DND-41 (cell line): ENCODE results near the gene ZNF90.
"Not testable (repeated sequence)": the region's sequence is repeated elsewhere in the genome, so short reads cannot be mapped to it uniquely, and the experiment has no call there.

Experiments
- ATAC-seq: fragments of 200-7000 bp; cut with Tn5 transposase; 3 replicates; pipeline ENCODE4 v1.9.1; 2021; ENCODE audit warnings: low read depth; ENCODE audit not compliant: insufficient read depth
- DNase-seq: peaks from one replicate; pipeline ENCODE4 v3.0.0-alpha.2; 2020
- H2AFZ ChIP-seq: 2 replicates; pipeline ENCODE4 v1.6.0; 2012; ENCODE audit warnings: low read depth, low read length
- H3K27ac ChIP-seq: 2 replicates; pipeline ENCODE4 v1.5.1; 2012; ENCODE audit warnings: low read length, inconsistent platforms
- H3K27me3 ChIP-seq: fragments of 200-600 bp; sonication (generic); 2 replicates; pipeline ENCODE4 v1.6.0; 2012; ENCODE audit warnings: low read length, mild to moderate bottlenecking, inconsistent platforms; ENCODE audit not compliant: insufficient read depth, poor library complexity
- H3K36me3 ChIP-seq: 2 replicates; pipeline ENCODE4 v1.5.1; 2012; ENCODE audit warnings: low read length, inconsistent platforms; ENCODE audit not compliant: insufficient read depth
- H3K4me1 ChIP-seq: 2 replicates; pipeline ENCODE4 v1.5.1; 2012; ENCODE audit warnings: mild to moderate bottlenecking, low read length; ENCODE audit not compliant: insufficient read depth
- H3K4me2 ChIP-seq: 2 replicates; pipeline ENCODE4 v1.6.0; 2012; ENCODE audit warnings: mild to moderate bottlenecking, moderate library complexity, low read length, inconsistent platforms; ENCODE audit not compliant: insufficient read depth
- H3K4me3 ChIP-seq, 2 experiments: fragments of 200-600 bp in 1 of 2; shearing (Covaris generic) in 1 of 2; 2 replicates each; pipeline ENCODE4 v1.5.1; 2012 to 2016; ENCODE audit warnings: inconsistent platforms in 2 of 2, low read length in 2 of 2, mild to moderate bottlenecking in 2 of 2, low read depth in 1 of 2, moderate library complexity in 1 of 2
- H3K79me2 ChIP-seq: 2 replicates; pipeline ENCODE4 v1.6.0; 2012; ENCODE audit warnings: low read length, inconsistent platforms; ENCODE audit not compliant: insufficient read depth
- H3K9ac ChIP-seq: 2 replicates; pipeline ENCODE4 v1.6.0; 2012; ENCODE audit warnings: low read depth, mild to moderate bottlenecking, inconsistent platforms, low read length, moderate library complexity
- H3K9me3 ChIP-seq: 2 replicates; pipeline ENCODE4 v1.5.1; 2012; ENCODE audit warnings: low read length, moderate library complexity, mild to moderate bottlenecking, inconsistent platforms; ENCODE audit not compliant: insufficient read depth, severe bottlenecking
- H4K20me1 ChIP-seq: 2 replicates; pipeline ENCODE4 v1.6.0; 2012; ENCODE audit warnings: low read length; ENCODE audit not compliant: insufficient read depth
- EZH2 ChIP-seq: IDR thresholded peaks from 3 replicates; pipeline ENCODE4 v1.6.1; 2012; ENCODE audit warnings: borderline replicate concordance, low read depth, mild to moderate bottlenecking, moderate library complexity, low read length, inconsistent platforms; ENCODE audit not compliant: severe bottlenecking
- TF ChIP-seq, protein P1 (sequence below): IDR thresholded peaks from 2 replicates; pipeline ENCODE4 v1.5.1; 2012; ENCODE audit warnings: borderline replicate concordance, low read length, moderate library complexity, mild to moderate bottlenecking; ENCODE audit not compliant: poor library complexity, severe bottlenecking; ENCODE audit errors: extremely low read depth

The ZNF90 gene

DNA sequence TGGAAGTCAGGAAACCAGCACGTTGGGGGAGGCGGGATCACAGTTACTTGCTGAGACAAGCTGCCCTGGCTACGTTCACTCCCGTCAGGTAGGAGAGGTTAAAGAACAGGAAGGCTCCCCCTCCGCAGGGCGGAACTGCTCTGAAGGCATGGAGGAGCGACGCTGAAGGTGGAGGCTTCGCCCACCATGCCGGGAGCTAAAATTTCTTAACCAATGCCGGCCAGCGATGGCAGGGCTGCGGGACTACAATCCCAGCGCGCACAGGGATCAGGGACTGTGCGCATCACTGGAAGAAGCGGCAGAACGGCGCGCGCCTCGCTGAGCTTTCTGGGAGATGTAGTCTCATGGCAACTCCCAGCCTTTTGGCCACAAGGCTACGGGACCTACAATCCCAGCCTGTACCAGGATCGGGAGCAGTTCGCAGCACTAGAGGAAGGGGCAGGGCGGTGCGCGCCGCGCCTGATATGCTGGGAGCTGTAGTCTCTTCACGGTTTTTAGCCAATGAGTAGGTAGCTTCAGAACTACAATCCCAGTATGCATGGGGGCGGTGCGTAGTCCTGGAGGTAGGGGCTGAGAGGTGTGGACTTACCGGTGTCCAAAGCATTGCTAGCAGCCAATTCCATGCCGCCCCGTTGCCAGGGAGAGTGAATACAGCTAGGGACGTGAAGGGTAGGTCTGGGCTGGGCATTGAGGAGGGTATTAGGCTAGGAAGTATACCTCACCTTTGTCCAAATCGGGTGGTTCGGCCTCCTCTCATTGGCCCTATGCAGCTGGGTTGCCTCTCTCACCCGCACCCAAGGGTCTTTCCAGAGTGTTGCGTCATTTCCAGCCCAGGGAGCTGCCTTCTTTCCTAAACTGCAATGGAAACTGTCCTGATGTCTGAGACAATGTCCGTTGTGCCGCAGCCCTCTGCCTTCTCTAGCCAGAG lies 25.7 kb upstream of the ZNF90 start:
- Histone ChIP-seq H2AFZ (peak overlapping the region; percentile 88), H3K9me3 (peaks cover 4% of the 10 kb centered on the region), H4K20me1 (no peaks in the 10 kb centered on the region), H3K9ac (peak overlapping the region; percentile 47), H3K27ac (peak overlapping the region; percentile 49), H3K4me2 (peak overlapping the region; percentile 86), H3K36me3 (no peaks in the 10 kb centered on the region), H3K79me2 (no peaks in the 10 kb centered on the region), H3K4me3 (peak overlapping the region; percentile 31 to 84; a peak in 3 of 4 replicates), H3K27me3 (no peaks in the 10 kb centered on the region), H3K4me1 (peaks cover 14% of the 10 kb centered on the region)
- DNase-seq (peak; percentile 75), ATAC-seq (peak; percentile 88)
- TF ChIP-seq, protein P1, sequence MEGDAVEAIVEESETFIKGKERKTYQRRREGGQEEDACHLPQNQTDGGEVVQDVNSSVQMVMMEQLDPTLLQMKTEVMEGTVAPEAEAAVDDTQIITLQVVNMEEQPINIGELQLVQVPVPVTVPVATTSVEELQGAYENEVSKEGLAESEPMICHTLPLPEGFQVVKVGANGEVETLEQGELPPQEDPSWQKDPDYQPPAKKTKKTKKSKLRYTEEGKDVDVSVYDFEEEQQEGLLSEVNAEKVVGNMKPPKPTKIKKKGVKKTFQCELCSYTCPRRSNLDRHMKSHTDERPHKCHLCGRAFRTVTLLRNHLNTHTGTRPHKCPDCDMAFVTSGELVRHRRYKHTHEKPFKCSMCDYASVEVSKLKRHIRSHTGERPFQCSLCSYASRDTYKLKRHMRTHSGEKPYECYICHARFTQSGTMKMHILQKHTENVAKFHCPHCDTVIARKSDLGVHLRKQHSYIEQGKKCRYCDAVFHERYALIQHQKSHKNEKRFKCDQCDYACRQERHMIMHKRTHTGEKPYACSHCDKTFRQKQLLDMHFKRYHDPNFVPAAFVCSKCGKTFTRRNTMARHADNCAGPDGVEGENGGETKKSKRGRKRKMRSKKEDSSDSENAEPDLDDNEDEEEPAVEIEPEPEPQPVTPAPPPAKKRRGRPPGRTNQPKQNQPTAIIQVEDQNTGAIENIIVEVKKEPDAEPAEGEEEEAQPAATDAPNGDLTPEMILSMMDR, result no peak

DNA sequence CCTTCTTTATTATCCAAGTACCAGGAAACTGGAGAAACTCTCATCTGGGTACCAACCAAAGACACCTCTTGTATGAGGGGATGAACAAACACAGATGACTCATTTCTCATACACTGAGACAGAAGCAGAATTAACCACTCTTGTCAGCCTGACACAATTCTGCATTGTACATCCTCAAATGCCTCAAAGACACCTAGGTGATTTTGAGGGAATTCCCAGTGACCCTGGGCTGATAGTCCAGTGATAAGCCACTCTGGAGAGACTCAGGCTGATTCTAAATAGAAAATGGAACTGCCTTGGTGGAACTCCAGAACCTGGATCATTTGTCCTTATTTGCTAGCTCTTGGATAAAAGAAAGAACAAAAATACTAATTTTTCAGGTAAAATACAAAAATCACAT lies 19.1 kb upstream of the ZNF90 start:
- H3K27ac ChIP-seq, H3K9me3 ChIP-seq, H3K27me3 ChIP-seq, H3K79me2 ChIP-seq, ATAC-seq, DNase-seq, H2AFZ ChIP-seq, H3K4me3 ChIP-seq, H3K4me2 ChIP-seq, H4K20me1 ChIP-seq, H3K4me1 ChIP-seq, H3K9ac ChIP-seq, H3K36me3 ChIP-seq: not testable (repeated sequence)

DNA sequence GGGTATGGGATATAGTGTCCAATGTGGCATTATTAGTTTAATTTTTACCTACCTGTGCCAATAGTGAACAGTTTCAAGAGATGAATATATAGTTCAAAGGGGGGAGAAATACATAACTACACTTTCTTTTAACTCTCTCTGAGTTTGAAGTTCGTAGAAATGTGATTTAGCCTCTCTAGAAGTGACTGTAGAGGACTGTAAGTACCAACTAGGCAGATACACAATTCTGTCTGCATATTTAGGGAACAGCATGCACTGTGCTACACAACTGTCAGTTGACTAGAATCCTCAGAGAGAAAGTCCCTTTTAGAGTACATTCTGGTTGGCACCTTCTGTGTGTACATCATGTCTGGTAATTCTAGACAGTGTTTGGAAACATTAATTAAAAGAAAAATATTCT lies 17.5 kb upstream of the ZNF90 start:
- Histone ChIP-seq H3K79me2 (no peaks in the 10 kb centered on the region), H3K27me3 (no peaks in the 10 kb centered on the region), H3K9me3 (no peaks in the 10 kb centered on the region), H3K27ac (no peak overlapping the region), H2AFZ (no peak overlapping the region), H3K4me3 (no peak overlapping the region), H3K4me2 (no peak overlapping the region), H3K4me1 (no peaks in the 10 kb centered on the region), H3K36me3 (no peaks in the 10 kb centered on the region), H3K9ac (no peak overlapping the region), H4K20me1 (no peaks in the 10 kb centered on the region)
- no peak for ATAC-seq
- TF ChIP-seq, protein P1, result no peak
- TF ChIP-seq EZH2, result no peak
- no peak for DNase-seq

DNA sequence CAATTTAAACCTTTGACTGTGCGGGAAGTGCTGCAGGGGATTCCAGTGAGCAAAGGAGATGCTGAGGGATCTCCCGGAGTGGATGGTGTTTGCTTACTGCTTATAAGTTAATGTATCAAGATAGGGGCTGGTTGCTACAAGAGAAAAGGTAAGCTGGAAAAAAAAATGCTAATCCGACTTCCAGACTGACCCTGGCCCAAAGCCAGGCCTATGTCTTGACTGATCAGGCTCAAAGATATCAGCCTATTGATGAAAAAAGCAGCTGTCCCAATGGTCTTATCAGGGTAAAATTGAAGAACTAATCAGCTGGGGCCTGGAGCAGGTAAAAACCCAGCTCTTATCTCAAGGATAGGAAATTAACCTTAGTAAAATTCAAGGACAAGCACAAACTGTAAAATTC lies 10.9 kb upstream of the ZNF90 start:
- H3K9me3 ChIP-seq, result peaks cover 5% of the 10 kb centered on the region
- H3K27me3 ChIP-seq, result no peaks in the 10 kb centered on the region
- DNase-seq, result no peak
- no peaks in the 10 kb centered on the region for H3K4me1 ChIP-seq
- ATAC-seq, result no peak
- H3K9ac ChIP-seq, result no peak overlapping the region
- no peaks in the 10 kb centered on the region for H3K79me2 ChIP-seq
- no peak overlapping the region for H3K27ac ChIP-seq
- H2AFZ ChIP-seq, result no peak overlapping the region
- H3K4me2 ChIP-seq, result no peak overlapping the region
- no peaks in the 10 kb centered on the region for H4K20me1 ChIP-seq
- TF ChIP-seq, protein P1, result no peak
- no peak for TF ChIP-seq EZH2
- H3K4me3 ChIP-seq, result no peak overlapping the region
- H3K36me3 ChIP-seq, result no peaks in the 10 kb centered on the region
